Measurements from ENCODE around the gene PPP2R3B.

DNA sequence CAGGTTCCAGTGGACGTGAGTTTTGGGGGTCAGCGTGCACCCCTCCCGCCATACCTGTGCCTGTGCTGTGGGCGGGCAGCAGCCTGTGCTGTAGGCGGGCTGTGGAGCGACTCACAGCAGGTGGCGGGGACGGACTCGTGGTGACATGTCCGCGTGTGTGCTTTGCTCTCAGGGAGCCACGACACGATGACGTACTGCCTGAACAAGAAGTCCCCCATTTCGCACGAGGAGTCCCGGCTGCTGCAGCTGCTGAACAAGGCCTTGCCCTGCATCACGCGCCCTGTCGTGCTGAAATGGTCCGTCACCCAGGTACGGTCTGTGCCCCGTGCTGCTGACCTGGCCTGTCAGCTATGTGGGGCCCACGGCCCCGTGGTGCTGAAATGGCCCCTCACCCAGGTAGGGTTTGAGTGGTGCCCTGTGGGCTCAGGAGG is 98.1 kb downstream of the PPP2R3B start:
- TF ChIP-seq, protein P1, sequence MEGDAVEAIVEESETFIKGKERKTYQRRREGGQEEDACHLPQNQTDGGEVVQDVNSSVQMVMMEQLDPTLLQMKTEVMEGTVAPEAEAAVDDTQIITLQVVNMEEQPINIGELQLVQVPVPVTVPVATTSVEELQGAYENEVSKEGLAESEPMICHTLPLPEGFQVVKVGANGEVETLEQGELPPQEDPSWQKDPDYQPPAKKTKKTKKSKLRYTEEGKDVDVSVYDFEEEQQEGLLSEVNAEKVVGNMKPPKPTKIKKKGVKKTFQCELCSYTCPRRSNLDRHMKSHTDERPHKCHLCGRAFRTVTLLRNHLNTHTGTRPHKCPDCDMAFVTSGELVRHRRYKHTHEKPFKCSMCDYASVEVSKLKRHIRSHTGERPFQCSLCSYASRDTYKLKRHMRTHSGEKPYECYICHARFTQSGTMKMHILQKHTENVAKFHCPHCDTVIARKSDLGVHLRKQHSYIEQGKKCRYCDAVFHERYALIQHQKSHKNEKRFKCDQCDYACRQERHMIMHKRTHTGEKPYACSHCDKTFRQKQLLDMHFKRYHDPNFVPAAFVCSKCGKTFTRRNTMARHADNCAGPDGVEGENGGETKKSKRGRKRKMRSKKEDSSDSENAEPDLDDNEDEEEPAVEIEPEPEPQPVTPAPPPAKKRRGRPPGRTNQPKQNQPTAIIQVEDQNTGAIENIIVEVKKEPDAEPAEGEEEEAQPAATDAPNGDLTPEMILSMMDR (optimal IDR thresholded peaks at IDR 0.05 in 1 of 3, IDR thresholded peaks at IDR 0.05 in 1 of 3, conservative IDR thresholded peaks at IDR 0.05 in 1 of 3; ENCODE audit: extremely low read depth in 1 of 3, insufficient read depth in 2 of 3, low read length in 3 of 3) = no peak
- no peak for TF ChIP-seq EZH2 (IDR thresholded peaks at IDR 0.05; ENCODE audit: low read length)
